H4 (cell line): ENCODE data around the gene ZC3H15. TPM values are rescaled to one million over a fixed set of nuclear protein-coding genes. Genes with fewer than 3 reads are reported as not detected.
A peak's percentile ranks its signal among the peaks of the same experiment; 100 is the strongest.
"Not testable (repeated sequence)": the region's sequence is repeated elsewhere in the genome, so short reads cannot be mapped to it uniquely, and the experiment has no call there.

ENCODE experiments used
- DNase-seq: peaks from one replicate; pipeline ENCODE4 v3.0.0-alpha.2; 2015; ENCODE audit warnings: low spot score
- total RNA-seq: library from RNA; depleted of rRNA; stranded (reverse); fragments of >200 nt; shearing (Covaris generic); gene quantifications from 2 replicates; pipeline ENCODE4 v1.2.3, GENCODE V29; 2014; rRNA removed

The ZC3H15 gene
- 56.6 and 79.0 TPM in 2 replicates for total RNA-seq

DNA sequence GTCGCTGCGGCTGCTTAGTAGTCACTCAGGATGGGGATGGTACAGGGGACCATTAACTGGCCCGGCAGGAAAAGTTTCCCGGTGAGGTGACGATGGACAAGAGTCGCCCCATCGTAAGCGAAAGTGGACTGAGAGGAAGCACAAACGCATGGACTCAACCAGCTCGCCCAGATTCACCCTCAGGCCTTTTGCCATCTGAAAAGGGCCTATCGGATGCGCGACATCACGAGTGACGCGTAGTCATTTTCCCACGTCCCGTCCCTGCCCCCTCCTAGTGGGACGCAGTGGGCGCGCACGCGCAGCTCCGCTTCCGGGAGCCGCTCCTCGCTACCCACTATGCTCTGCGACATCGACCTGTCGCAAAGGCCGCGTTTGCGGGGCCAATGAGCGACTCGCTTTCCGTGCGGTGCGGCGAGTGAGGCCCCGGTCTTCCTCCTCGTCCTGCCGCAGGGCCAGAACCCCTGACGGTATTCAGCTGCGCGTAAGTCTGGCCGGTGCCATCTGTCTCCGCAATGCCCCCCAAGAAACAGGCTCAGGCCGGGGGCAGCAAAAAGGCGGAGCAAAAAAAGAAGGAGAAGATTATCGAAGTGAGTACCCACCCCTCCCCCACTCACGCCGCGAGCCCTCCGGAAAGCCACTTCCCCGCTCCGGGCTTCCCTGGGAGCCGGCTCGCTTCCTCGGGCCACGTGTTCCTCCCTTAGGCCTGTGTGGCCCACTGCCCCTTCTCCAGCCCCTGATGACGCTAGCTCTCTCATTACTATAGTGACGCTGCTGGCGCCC lies at the start of gene ZC3H15:
Gene ZC3H15, plus strand, starts transcription at position 390 of the 780 bp plus-strand sequence. Its CDS starts 123 bp downstream, at position 513.
- DNase-seq, result peak; percentile 97

GRCh38 chr2:186437719-186438118 lies 48.3 kb upstream of the ZC3H15 start:
- DNase-seq, result no peak

GRCh38 chr2:186439673-186440095 lies 46.4 kb upstream of the ZC3H15 start:
- DNase-seq, result not testable (repeated sequence)

- no peak for DNase-seq
Measured at GRCh38 chr2:186440506-186440905, 45.6 kb upstream of the ZC3H15 start.

GRCh38 chr2:186442885-186443284 lies 43.2 kb upstream of the ZC3H15 start:
- DNase-seq, result no peak

- DNase-seq, result no peak
Measured at GRCh38 chr2:186443851-186444250, 42.2 kb upstream of the ZC3H15 start.

GRCh38 chr2:186445506-186445905 lies 40.6 kb upstream of the ZC3H15 start:
- DNase-seq, result no peak

- no peak for DNase-seq
Measured at GRCh38 chr2:186455613-186456012, 30.4 kb upstream of the ZC3H15 start.

DNA sequence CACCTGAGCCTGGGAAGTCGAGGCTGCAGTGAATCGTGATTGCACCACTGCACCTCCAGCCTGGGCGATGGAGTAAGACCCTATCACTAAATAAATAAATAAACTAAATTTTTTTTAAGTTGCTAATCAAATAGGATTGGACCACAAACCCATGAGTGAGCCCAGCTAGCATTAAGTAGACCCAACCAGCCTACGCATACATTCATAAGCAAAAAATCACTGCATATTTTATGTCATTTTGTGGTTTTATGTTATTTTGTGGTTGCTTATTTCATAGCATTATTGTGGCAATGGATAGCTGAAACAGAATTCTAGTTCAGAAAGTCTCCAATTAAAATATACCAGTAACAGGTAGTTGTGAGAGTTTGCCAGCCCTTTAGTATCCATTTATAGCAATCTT lies 29.1 kb upstream of the ZC3H15 start:
- peak; percentile 29 for DNase-seq

- no peak for DNase-seq
Measured at GRCh38 chr2:186457908-186458307, 28.2 kb upstream of the ZC3H15 start.

DNA sequence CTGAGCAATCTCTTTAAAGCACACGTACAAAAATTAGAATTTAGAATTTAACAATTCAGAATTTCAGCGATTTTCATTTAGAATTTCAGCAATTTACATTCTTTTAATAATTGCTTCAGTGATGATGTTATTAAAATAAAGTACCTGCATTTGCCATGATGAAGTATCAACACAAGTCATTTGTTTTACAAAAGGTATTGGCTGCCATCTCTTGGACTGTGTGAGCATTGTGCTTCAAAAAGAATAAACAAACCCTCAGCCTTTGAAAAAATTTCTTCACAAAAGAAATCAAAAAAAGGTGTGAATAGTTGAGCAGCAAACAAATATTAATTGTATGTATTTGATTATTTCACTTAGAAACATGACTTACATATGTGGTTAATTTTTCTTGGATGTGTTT lies 27.1 kb upstream of the ZC3H15 start:
- peak; percentile 12 for DNase-seq

DNA sequence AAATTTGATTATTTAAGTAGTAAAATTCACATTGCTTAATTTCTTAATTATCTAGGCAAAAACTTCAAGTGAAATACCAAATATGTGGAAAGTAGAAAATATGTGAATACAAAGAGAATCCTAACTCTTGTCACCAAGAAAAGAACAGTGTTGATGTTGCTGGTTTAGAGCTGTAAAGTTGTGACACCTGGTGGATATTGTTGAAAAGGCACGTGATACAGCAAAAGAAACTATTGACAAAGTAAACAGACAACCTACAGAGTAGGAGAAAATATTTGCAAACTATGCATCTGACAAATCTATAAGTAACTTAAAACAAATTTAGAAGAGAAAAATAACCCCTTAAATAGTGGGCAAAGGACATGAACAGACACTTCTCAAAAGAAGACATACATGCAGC lies 25.6 kb upstream of the ZC3H15 start:
- peak; percentile 28 for DNase-seq

- no peak for DNase-seq
Measured at GRCh38 chr2:186466743-186467142, 19.3 kb upstream of the ZC3H15 start.

GRCh38 chr2:186467421-186467820 lies 18.6 kb upstream of the ZC3H15 start:
- DNase-seq, result no peak

- DNase-seq, result not testable (repeated sequence)
Measured at GRCh38 chr2:186472722-186473493, 13.2 kb upstream of the ZC3H15 start.

GRCh38 chr2:186474239-186474638 lies 11.8 kb upstream of the ZC3H15 start:
- DNase-seq, result not testable (repeated sequence)

- DNase-seq, result no peak
Measured at GRCh38 chr2:186477790-186478189, 8.3 kb upstream of the ZC3H15 start.

DNA sequence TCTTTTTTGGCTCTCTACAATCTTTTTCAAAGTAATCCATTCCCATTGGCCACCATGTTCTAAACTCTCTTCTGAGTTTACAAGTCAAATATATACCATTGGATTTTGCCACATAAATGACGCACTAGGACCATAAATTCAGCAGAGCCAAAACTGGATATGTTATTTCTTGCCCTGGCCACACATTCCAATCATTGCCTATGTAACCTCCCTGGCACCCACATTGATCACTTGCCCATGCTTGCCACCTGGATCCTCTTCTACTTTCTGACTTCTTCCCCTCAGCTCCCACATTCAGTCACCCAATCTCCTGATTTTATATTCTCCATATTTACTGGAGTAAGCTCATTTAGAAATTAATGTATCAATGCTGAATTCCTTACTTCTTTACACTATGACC lies 5.1 kb upstream of the ZC3H15 start:
- no peak for DNase-seq

DNA sequence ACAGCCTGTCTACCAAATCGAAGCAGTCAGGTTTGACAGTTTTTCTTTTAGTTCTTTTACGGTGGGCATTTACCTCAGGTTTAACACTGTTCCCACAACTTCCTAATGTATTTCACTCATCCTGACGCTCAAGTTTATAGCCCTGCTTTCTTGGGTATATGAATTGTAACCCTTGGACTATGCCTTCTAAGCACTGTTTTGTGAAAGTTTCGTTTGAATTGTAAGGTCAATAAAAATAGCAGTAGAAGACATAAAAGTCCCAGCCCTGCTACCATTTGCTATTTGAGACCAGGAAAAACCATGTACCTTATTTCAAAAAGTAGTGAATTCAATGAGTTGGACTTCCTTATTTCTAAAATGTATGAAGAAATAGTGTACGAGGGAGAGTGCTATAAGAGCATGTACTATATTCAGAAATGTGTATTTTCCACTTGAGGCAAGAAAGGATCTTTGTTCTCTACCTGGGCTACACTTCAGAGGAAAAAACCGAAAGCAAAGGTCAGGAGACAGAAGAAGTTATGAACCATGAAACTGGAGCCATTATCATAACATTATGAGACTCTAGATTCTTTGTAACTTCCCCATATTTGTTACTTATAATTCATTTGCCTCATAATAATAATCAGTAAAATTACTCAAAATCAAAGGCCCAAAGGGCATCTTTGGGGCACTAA lies 1.9 kb upstream of the ZC3H15 start:
- DNase-seq, result no peak

- DNase-seq, result no peak
Measured at GRCh38 chr2:186485576-186485870, 537 bp upstream of the ZC3H15 start.

- no peak for DNase-seq
Measured at GRCh38 chr2:186486651-186487647, 889 bp downstream of the ZC3H15 start.
